OCI-LY3 (cell line): ENCODE data around the gene PMIS2.

Experiments
- EZH2phosphoT487 ChIP-seq: fragments of 200-600 bp; shearing (Covaris generic); IDR thresholded peaks from 2 replicates; pipeline ENCODE4 v1.6.1; 2018; ENCODE audit warnings: antibody characterized with exemption, mixed run types, low read depth
- TF ChIP-seq, protein P1 (sequence below): fragments of 200-600, 300-600 bp; sonication (generic); IDR thresholded peaks from 2 replicates; pipeline ENCODE4 v1.5.1; 2014; ENCODE audit warnings: antibody characterized with exemption, low read length, low read depth

DNA sequence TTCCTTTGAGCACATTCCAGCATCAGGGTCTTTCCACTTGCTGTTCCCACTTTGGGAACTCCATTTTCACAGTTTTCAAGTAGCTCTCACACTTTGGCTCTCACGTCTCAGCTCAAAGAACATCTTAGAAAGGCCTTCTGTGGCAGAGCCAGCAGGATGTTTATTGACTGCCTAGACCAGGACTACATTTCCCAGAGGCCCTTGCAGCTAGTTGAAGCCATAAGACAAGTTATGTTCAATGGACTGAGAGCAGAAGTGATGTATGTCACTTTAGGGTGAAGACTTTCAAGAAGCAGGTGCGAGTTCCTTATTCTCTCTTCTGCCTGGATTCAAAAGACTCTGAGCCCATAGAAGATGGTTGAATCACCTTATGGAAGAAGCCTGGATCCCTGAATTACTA is 22.3 kb downstream of the PMIS2 start:
- TF ChIP-seq, protein P1, sequence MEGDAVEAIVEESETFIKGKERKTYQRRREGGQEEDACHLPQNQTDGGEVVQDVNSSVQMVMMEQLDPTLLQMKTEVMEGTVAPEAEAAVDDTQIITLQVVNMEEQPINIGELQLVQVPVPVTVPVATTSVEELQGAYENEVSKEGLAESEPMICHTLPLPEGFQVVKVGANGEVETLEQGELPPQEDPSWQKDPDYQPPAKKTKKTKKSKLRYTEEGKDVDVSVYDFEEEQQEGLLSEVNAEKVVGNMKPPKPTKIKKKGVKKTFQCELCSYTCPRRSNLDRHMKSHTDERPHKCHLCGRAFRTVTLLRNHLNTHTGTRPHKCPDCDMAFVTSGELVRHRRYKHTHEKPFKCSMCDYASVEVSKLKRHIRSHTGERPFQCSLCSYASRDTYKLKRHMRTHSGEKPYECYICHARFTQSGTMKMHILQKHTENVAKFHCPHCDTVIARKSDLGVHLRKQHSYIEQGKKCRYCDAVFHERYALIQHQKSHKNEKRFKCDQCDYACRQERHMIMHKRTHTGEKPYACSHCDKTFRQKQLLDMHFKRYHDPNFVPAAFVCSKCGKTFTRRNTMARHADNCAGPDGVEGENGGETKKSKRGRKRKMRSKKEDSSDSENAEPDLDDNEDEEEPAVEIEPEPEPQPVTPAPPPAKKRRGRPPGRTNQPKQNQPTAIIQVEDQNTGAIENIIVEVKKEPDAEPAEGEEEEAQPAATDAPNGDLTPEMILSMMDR, result no peak
- TF ChIP-seq EZH2phosphoT487, result no peak
